ENCODE results near the gene RBM39. TPM values are rescaled to one million over a fixed set of nuclear protein-coding genes. Genes with fewer than 3 reads are reported as not detected.

The RBM39 gene
- total and polyA plus RNA-seq, 9 of the 15 experiments (the other 6 are each of a cell fraction or from before 2014, with no cell fraction given), result 143 to 319 (median 228) TPM

GRCh38 chr20:35771689-35772562 is 29.9 kb upstream of the RBM39 start, which contains the start of gene PHF20 (continued):
- TF ChIP-seq TOE1 (IDR thresholded peaks at IDR 0.05; ENCODE audit: borderline replicate concordance) (peak; percentile 96), TOE1 (CRISPR knock-in tag; IDR thresholded peaks at IDR 0.05; ENCODE audit: borderline replicate concordance, low read depth) (no peak), ZNF318 (IDR thresholded peaks at IDR 0.05; ENCODE audit: borderline replicate concordance in 1 of 2, low read depth in 1 of 2) (no peak), HBP1 (CRISPR knock-in tag; IDR thresholded peaks at IDR 0.05) (no peak), WHSC1 (IDR thresholded peaks at IDR 0.05; ENCODE audit: low read length) (no peak), ZBTB40 (IDR thresholded peaks at IDR 0.05) (no peak; the same call in 1 of the 2 replicates), ZBTB40 (CRISPR knock-in tag; IDR thresholded peaks at IDR 0.05) (no peak)
